Ramos (cell line): ENCODE data around the gene TAF4.
"Not testable (repeated sequence)": the region's sequence is repeated elsewhere in the genome, so short reads cannot be mapped to it uniquely, and the experiment has no call there.

Source experiments
- in situ Hi-C: fragments of 300-500 bp; cut with MboI; formaldehyde crosslinking; loops from one replicate; pipeline ENCODE4 v1.14.3; 2022; ENCODE audit warnings: low sequenced_read_pairs; ENCODE audit not compliant: unreplicated experiment

TAF4 gene

DNA sequence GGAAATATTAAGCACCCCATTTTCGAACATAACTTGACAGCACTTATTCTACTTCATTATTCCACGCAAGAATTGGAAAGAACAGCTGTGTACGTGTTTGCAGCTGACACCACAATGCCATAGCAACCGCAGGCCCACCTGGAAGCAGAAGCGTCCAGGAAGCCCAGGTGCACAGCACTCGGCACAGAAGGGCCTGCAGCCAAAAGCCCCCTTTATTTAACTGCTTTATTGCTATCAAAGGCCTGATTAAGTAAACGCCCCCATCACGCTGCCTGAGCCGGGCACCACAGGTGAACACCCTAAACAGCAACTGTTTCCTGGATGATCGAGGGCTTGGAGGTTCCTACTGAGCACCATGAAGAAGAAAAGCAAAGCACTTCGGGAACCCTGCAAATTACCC lies 6.3 kb downstream of the TAF4 start:
- in situ Hi-C loops: no loop called here

DNA sequence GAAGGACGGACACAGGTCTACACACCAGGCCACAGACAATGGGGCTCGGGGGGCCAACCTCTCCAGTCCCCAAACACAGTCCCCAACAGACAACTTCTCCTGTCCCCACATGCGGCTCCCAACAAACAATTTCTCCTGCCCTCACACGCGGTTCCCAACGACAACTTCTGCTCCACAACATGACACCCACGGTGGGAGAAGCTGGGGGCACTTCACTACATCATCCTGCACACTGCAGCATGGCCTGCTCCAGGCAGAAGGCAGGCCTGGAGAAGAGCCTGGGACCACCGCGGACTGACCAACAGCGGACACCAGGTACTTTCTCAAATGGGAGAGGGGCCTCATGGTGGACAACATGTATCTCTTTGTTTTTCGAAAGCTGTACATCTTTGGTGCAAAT lies 6.7 kb downstream of the TAF4 start:
- in situ Hi-C loops: no loop called here

DNA sequence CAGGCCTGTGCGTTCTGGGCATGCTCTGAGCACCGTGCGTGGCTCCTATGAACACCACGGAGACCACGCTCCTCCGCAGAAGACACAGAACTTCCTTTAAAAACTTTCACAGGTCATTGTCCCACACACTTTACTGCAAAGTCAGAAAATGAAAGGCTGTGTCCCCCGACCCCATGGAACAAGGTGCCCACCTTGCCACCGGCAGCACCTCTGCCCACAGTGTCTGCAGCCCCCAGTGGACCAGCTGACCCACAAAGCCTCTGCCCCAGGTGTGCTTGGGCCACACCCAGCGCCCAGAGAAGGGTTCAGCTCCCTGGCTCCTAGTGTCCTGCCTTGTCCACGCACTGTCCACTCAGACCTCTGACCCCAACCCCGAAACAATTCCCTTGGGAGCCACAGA lies 8.7 kb downstream of the TAF4 start:
- in situ Hi-C loops: no loop called here

DNA sequence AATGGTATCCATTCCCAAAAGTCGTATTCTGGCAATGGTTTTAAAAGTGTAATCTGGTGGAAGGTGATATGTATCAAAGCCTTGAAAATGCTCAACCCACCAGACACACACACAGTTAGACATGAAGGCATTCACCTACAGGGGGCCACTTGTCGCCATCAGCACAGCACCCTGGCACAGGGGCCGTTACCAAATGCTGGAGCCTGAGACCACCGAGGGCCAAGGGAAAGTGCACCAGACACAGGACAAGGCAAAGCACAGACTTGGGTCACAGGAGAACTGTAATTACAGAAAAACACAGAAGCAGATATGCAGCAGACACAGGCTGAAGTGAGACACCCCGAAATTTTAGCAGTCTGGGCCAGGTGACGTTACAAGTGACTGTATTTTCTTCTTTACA lies 9.3 kb downstream of the TAF4 start:
- in situ Hi-C loops: no loop called here

DNA sequence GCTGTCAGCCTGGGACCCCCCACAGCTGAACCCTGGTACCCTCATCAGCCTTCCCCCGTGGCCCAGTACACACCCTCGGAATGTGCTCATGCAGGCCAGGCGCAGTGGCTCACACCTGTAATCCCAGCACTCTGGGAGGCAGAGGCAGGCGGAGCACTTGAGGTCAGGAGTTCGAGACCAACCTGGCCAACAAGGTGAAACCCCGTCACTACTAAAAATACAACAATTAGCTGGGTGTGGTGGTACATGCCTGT lies 9.9 kb downstream of the TAF4 start:
- in situ Hi-C loops: not testable (repeated sequence)

DNA sequence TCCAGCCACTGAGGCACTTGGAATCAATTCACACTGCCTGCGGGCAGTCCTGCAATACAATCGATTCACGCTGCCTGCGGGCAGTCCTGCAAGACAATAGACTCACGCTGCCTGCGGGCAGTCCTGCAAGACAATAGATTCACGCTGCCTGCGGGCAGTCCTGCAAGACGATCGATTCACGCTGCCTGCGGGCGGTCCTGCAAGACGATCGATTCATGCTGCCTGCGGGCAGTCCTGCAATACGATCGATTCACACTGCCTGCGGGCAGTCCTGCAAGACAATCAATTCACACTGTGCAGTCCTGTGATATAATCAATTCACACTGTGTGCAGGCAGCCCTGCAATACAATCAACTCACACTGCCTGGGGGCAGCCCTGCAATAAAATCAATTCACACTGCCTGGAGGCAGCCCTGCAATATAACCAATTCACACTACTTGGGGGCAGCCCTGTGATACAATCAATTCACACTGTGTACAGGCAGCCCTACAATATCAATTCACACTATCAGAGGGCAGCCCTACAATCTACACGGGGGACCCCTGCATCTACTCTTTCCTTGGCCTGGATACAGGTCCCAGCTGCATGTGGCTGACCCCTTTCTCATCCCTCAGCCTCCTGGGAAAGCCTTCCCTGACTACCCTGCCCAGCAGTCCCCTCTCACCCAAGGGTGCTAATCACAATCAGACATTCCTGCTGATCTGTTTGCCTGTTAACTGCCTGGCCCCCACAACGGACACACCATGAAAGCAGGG lies 10.4 kb downstream of the TAF4 start:
- in situ Hi-C loops: no loop called here

DNA sequence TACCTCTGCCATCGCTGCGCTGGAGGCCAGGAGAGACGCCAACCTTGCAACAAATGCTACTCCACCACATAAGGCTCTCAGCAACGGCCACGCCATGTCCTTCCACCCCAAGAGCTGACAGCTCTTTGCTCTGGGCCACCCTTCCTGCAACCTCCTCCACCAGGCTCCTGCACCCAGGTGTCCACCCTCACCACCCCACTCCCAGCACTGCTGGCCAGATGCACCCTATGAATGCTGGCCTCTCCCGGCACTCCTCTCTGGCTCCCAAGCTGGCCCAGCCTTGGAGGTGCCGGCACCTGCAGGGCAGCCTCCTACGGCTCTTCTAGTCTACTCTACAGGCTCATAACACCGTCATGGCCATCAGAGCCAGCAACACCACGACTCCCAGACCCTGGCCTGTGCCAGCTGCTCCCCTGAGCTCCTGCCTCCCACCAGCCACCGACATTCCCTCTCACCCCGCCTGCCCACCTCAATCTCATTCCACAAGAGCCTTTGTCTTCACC lies 11.2 kb downstream of the TAF4 start:
- in situ Hi-C loops: no loop called here

DNA sequence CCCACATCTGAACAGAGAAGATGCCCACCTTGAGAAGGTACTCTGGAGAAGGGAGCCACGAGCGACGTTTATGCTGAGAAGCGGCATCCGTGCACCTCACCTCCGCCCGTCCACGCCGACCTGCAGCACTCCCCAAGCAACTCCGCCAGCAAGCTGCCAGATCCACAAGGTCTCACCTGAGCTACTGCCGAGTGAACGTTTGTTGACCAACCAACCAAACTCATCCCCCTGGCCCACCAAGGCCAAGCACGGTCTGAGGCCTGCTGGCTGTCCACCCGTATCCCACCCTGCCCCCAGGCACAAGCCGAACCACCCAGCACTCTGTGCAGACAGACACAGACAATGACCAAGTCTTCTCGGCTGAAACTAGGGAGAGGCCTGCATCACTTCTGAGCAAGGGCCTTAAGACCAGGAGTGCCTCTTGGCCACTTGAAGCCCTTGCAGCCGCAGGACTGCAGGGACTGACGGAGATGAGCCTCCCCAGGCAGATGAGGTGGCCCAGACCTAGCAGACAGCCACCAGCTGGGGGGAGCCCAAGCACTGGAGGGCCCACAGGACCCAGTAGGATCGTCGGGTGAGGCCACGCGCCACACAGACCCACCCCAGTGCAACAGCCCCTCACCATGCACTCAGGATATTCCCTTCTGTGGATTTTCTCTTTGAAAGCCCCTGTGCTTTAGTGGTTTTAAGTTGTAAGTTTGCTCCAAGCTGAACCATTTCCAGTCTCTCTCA lies 12.1 kb downstream of the TAF4 start:
- in situ Hi-C loops: no loop called here

DNA sequence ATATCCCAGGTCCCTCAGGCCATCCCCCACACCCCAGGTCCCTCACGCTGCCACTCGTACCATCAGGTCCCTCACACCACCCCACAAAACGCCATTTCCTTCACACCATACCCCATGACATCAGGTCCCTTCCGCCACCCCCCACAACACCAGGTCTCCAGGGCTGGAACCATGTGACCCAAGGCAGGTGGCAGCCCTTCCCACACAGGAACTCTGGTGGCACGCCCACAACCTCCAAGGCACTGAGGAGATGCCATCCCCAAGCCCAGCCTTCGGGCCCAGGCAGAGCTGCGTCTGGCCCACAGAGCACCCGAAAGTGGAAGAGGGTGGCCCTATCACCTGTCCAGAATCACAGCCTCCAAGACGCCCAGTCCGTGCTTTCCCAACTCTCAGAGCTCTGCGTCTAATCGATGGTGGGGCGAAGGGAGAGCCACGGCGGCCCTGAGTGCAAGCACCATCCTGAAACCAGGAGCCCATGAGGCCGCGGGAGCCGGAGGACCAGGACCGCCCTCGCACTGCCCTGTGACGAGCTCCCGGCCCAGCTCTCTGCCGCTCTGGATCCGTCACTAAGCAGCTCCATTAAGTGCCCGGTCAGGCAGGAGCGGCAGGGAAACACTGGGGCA lies 12.7 kb downstream of the TAF4 start:
- in situ Hi-C loops: no loop called here

DNA sequence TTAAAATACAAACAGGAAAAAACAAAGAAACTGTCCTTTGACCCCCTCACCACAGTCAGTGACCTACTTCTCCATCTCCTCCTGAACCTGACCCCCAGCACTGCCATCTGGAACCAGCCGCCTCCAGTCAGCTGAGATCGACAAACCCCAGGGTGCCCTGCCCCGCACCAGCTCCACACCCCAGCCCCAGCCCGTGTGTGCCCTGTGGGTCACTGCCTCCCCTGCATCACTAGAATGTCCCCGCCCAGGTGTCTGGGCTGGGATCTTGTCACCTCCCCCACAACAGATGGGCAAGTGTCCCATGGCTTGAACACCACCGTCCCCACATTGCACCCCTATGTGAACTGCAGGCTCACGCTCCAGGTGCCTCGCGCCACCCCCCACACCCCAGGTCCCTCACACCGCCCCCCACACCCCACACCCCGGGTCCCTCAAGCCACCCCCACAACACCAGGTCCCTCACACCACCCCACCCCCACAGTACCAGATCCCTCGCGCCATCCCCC lies 13.3 kb downstream of the TAF4 start:
- in situ Hi-C loops: no loop called here

DNA sequence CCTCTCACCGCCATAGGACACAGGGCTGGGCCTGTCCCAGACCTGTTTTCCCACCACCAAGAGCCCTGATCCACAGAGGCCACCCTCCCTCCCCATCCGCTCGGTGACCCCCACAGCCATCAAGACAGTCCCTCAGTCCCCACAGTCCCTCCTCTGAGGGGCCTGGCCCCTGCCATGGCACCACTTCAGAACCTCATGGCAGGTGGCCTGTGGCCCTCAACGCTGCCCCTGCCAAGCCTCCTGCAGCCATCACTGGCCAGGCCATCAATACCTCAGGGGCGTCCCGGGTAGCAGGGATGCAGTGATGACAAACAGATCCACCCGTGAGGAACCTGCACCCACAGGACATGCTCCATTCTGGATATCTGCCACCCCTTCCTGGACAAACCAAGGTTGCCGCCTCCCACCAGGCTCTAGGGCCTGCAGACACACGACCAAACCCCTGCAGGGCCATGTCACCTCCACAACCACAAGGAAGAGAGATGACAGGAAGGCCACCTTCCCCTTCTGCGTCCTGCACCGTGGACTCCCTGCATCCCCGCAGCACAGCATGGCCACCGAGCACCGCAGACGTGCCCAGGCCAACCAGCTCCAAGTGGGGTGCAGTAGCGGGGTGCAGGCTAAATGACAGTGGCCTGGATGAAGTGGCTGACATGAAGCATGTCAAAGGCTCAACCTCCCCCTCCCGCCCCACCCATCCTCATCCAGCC lies 14.0 kb downstream of the TAF4 start:
- in situ Hi-C loops: no loop called here

DNA sequence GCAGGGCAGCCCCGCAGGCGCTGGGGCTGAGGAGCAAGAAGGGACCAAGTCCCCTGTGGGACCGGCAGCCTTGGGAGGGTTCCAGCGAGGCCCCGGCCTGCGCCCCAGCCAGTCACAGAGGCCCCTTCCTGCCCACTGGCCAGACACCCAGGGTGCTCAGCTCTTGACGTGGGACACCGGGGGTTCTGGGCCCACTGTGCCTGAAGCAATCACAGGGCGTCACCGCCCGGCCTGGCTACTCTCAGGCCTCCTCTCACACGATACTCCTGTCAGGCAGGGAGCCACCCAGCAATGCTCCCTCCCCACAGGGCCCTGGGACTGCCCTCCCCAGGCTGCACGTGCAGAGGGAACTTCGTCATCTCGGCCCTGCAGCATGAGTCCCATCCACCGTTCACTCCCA lies 14.5 kb downstream of the TAF4 start:
- in situ Hi-C loops: no loop called here

DNA sequence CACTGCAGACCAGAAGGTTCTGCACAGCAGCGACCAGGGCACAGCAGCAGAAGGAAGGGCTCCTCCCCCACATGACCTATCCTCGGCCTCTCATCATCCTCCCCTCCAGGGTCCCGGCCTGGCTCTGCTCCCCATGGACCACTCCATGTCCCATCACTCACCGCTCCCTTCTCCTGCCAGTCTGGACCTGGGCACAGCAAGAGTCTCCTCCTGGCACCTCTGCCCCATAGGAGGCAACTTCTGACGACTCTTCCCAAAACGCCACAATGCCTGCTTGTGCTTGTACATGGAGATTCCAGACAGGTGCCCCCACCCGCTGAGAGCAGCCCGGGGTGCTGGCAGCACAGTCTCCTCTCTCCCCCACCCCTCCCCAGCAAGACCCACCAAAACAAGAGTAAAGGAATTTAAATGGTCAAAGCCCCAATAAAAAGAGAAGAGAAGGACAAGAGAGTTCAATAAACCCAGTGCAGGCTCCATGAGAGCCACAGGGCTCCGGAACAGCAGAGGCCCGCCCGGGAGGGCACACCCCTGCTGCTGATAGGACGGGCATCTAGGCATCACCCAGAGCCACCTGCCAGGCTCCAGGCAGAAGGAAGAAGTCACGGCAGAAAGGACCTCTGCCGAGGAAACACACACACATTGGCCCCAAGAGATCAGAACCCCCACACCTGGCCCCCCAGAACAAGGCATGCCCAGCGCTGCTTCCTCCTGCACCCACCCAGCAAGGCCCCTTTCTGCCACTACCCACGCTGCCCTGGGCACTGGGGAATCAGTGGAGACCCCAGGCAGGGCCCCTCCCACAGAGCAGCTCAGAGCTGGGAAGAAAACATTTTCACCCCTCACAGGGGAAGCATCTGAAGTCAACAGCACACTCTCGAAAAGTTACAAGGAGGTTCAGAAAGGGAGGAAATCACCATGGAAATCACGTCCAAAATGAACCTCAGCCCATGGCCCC lies 15.2 kb downstream of the TAF4 start:
- in situ Hi-C loops: no loop called here

DNA sequence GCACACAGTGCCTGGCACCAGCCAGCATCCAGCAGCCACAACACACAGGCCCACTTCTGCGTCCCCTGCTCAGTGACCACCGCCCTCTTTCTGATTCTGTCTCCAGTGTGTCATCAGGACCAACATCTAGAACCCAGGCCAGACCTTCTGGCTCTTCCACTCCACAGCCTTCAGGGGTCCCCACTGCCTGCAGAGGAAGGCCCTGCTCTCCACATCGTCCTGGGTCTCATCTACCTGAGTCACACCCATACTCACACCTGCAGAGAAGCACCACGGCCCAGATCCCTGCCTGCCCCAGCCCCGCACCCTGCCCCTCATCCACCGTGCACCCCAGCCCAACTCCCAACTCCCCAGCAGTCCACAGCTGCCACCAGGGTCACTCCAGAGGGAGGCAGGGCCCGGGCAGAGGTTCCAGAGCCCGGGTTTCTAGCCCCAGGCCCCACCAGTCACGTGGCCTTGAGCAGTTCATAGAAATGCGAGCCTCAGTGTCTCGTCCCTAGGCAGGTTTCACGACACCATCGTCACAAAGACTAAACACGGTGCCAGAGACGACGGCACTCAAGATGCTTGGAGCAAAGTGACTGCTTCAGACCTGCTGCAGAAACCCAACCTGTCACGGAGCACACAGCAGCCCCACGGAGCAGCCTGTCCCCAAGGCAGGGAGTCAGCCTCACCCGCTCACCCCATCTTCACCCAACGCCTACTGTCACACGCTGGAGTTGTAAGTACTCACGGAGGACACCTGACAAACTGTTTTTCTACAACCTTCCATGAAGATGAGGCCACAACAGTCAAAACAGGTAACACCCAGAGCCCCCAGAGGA lies 16.1 kb downstream of the TAF4 start:
- in situ Hi-C loops: no loop called here

DNA sequence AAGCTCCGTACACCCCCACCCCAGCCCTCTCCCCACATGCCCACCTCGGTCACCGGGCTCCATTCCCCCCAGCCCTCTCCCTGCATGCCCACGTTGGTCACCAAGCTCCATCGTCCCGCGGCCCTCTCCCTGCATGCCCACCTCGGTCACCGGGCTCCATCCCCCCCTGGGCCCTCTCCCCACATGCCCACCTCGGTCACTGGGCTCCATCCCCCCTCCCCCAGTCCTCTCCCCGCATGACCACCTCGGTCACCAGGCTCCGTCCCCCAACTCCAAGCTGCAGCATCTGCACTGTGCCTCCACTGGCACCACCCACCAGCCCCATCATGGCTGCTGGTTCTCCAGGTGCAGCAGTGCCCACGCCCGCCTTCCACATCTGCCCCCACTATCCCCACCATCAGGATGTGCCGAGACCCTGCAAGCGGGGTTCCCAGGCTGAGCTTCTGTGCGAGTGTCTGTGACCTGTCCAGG lies 16.8 kb downstream of the TAF4 start:
- in situ Hi-C loops: no loop called here

DNA sequence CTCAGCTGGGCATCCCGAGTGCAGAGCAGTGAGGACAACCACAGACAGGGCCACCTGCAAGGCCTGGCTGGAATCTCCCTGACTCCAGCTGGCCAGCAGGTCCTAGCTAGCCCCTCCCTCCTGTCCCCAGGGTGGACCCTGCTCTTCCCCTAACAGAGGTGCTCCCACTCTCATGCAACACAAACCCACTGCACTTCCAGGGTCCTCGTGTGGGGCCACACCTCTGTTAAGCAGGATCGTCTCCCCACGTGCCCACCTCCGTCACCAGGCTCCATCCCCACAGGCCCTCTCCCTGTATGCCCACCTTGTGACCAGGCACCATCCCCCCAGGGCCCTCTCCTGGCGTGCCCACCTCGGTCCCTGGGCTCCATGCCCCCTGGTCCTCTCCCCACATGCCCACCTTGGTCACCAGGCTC lies 17.3 kb downstream of the TAF4 start:
- in situ Hi-C loops: no loop called here

DNA sequence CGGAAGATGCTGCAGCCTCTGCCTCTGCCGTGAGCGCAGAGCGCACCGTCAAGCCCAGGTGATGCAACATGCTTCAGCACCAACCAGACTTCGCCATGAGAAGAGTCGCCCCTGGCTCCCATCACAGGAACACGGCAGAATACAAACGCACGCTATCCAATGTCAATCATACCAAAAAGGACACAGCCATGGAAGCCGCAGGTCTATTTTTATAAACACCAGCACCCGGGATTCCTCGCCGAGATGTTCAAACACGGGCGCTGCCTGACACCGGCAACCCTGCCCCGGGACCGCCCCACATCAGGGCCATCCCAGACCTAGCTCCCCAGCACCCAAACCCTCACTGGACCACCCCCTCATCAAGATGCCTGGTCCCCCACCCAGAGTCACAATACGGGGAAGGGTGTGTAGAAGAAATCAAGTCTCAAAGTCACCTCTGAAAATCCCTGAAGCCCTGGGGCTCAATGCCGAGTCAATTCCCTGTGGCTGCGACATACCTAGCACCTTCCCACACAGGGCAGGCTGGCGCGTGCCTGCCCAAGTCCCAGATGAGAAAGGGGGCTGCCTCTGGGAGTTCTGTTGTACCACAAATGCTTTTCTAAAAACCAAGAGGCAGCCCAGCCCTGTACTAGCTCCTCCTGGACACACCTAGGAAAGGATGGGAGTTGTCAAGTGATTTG lies 17.9 kb downstream of the TAF4 start:
- in situ Hi-C loops: no loop called here

DNA sequence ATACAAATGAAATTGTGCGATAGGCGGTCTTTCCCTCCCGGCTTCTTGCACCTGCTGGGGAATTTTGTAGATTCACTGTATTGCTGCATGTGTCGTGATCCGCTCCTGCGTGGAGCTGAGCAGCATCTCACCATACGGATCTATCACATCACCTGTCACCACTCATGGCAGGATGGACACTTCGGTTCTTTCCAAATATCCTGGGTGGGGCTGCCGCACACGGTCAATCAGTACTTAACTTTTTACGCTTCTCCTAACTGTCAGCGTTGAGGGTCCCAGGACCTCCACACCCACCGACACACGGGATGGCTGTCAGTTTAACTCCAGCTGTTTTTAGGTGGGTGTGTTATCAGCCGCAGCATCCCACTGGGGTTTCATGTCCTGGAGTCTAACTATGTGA lies 19.2 kb downstream of the TAF4 start:
- in situ Hi-C loops: no loop called here
